Naive B cell (primary cell): ENCODE results near the gene SAMSN1. TPM values are rescaled to one million over a fixed set of nuclear protein-coding genes. Genes with fewer than 3 reads are reported as not detected.
A peak's percentile ranks its signal among the peaks of the same experiment; 100 is the strongest.

Experiments used
- ATAC-seq, 2 donors: fragments of 150-1000 bp; cut with Tn5 transposase; 2 replicates each; pipeline ENCODE4 v1.10.0; 2021; ENCODE audit warnings: low read depth in 2 of 2, mild to moderate bottlenecking in 2 of 2, moderate library complexity in 2 of 2
- DNase-seq: peaks from one replicate; pipeline ENCODE4 v3.0.0; 2022
- H3K27ac Mint-ChIP-seq, 6 donors: one replicate each; pipeline ENCODE4 v1.8.0; 2020 to 2022; ENCODE audit warnings: mild to moderate bottlenecking in 6 of 6, mixed read lengths in 6 of 6, moderate library complexity in 5 of 6, inconsistent platforms in 2 of 6
- H3K27me3 Mint-ChIP-seq, 3 donors: one replicate each; pipeline ENCODE4 v1.8.0; 2021 to 2022; ENCODE audit warnings: mixed read lengths in 3 of 3, mild to moderate bottlenecking in 1 of 3
- H3K36me3 Mint-ChIP-seq, 2 donors: one replicate each; pipeline ENCODE4 v1.8.0; 2020 to 2022; ENCODE audit warnings: mixed read lengths in 2 of 2, inconsistent platforms in 1 of 2, mild to moderate bottlenecking in 1 of 2
- H3K4me1 Mint-ChIP-seq, 3 donors: one replicate each; pipeline ENCODE4 v1.8.0; 2020 to 2022; ENCODE audit warnings: mixed read lengths in 3 of 3, inconsistent platforms in 1 of 3, mild to moderate bottlenecking in 1 of 3, moderate library complexity in 1 of 3
- H3K4me3 Mint-ChIP-seq, 8 donors: one replicate each; pipeline ENCODE4 v1.8.0; 2020 to 2022; ENCODE audit warnings: mild to moderate bottlenecking in 8 of 8, mixed read lengths in 8 of 8, moderate library complexity in 8 of 8, inconsistent platforms in 2 of 8
- H3K9me3 Mint-ChIP-seq, 7 donors: one replicate each; pipeline ENCODE4 v1.8.0; 2020 to 2022; ENCODE audit warnings: mixed read lengths in 7 of 7, mild to moderate bottlenecking in 5 of 7, inconsistent platforms in 2 of 7, moderate library complexity in 1 of 7
- polyA plus RNA-seq, 6 donors: library from polyadenylated mRNA; unstranded; fragments of 300-500 nt; fragmentation: Illumina TruSeq; gene quantifications; one replicate each; pipeline ENCODE4 v1.2.3, GENCODE V29; 2021; ENCODE audit warnings: low read depth in 6 of 6

The SAMSN1 gene
- polyA plus RNA-seq: 10 to 100 TPM in 2 of 6 donors, 1 to 10 TPM in 4; 4.0 to 19.6 (median 6.0) TPM

DNA sequence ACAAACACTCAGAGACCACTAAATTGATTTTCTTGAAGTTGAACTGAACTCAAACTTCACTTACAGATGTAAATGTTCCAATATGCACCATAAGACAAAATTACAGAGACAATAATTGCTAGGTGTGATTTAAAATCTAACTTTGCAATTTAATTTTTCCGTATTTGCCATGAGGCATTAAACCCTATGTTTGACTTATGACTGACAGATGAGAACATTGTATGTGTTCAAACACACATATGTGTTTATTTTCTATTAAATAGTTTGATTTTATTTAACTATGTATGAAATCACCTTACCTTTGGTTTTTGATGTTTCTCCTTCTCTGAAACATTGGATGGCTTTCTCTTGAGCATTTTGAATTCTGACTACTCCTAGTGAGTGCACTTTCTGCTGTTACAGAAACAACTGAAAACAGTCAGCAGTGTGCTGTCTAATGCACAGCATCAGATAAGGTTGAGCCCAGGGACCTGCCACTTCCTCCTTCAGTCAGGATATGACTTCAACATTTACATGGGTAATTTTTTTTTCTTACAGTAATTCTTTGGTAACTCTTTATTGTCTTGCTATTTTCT lies at the start of gene SAMSN1:
SAMSN1 (minus strand) TSS at position 410 of the 575 bp plus-strand sequence; CDS start at position 356, 54 bp downstream.
- DNase-seq (peak; percentile 32), ATAC-seq (peak; percentile 94)
- H3K4me3 Mint-ChIP-seq: peak within 1 kb of the TSS; percentile 77 to 96 (median 86)
- peak within 1 kb of the TSS in 5 of 6 donors; percentile 7 to 95 (median 92) for H3K27ac Mint-ChIP-seq
- H3K4me1 Mint-ChIP-seq: peaks cover 19 to 40% (median 37%) of the 10 kb centered on the region in 3 donors
- H3K9me3 Mint-ChIP-seq: no peaks in the 10 kb centered on the region
- H3K36me3 Mint-ChIP-seq: no peaks in the 10 kb centered on the region
- H3K27me3 Mint-ChIP-seq: no peaks in the 10 kb centered on the region

DNA sequence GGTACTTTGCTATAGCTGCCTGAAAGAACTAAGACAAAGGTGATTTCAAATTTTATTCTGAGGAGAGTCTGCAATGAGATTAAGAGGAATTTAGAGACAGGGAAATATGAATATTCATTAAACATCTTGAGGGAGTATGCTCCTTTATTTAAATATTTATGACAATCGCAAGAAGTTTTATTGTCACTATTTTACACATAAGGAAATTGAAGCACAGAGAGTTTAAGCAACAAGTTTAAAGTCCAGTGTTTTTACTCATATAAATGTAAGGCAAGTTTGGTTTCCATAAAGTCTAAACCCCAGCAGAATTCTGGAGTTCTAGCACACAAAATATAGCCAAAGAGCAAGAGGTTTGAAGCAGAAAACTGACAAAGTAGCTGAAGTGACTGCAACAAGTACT lies 49.3 kb upstream of the SAMSN1 start:
- ATAC-seq (no peak), DNase-seq (no peak)
- Mint-ChIP-seq H3K4me1 (no peaks in the 10 kb centered on the region), H3K27ac (no peak overlapping the region), H3K9me3 (peaks cover 4 to 16% (median 5%) of the 10 kb centered on the region in 7 donors), H3K27me3 (no peaks in the 10 kb centered on the region), H3K36me3 (no peaks in the 10 kb centered on the region), H3K4me3 (no peak overlapping the region)

- peaks cover 4 to 16% (median 5%) of the 10 kb centered on the region in 7 donors for H3K9me3 Mint-ChIP-seq
- H3K27ac Mint-ChIP-seq: no peak overlapping the region
- H3K4me1 Mint-ChIP-seq: peaks cover 0 to 4% (median 0%) of the 10 kb centered on the region in 3 donors
- peak overlapping the region in 1 of 8 donors; percentile 43 for H3K4me3 Mint-ChIP-seq
- H3K36me3 Mint-ChIP-seq: no peaks in the 10 kb centered on the region
- H3K27me3 Mint-ChIP-seq: no peaks in the 10 kb centered on the region
- DNase-seq (no peak), ATAC-seq (no peak)
Observed at GRCh38 chr21:14594967-14595366, 48.9 kb upstream of the SAMSN1 start.

DNA sequence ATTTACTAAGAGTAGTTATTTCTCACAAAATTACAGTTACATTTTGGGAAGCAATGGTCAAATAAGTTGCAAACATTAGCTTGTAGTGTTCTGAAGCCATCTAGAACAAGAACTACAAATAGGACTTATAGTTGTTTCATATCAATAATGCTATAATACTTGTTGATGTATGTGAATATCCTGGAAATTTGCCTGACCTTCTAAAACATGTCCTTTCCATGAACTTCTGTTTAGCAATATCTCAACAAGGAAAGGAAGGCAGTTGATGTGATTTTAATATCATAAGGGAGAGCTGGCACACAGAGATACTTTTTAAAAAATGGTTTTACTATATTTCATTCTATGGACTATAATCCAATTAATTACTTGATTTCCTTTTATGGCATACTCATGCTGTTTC lies 47.1 kb upstream of the SAMSN1 start:
- DNase-seq (no peak), ATAC-seq (no peak)
- Mint-ChIP-seq H3K9me3 (peaks cover 4 to 16% (median 5%) of the 10 kb centered on the region in 7 donors), H3K27me3 (no peaks in the 10 kb centered on the region), H3K4me3 (no peak overlapping the region), H3K4me1 (peaks cover 0 to 7% (median 0%) of the 10 kb centered on the region in 3 donors), H3K27ac (no peak overlapping the region), H3K36me3 (no peaks in the 10 kb centered on the region)

- no peak for DNase-seq
- Mint-ChIP-seq H3K9me3 (peaks cover 4 to 16% (median 5%) of the 10 kb centered on the region in 7 donors), H3K27ac (peak overlapping the region in 1 of 6 donors; percentile 69), H3K4me3 (no peak overlapping the region), H3K4me1 (peaks cover 0 to 7% (median 0%) of the 10 kb centered on the region in 3 donors), H3K27me3 (no peaks in the 10 kb centered on the region), H3K36me3 (no peaks in the 10 kb centered on the region)
- no peak for ATAC-seq
Observed at GRCh38 chr21:14592296-14593000, 46.3 kb upstream of the SAMSN1 start.

DNA sequence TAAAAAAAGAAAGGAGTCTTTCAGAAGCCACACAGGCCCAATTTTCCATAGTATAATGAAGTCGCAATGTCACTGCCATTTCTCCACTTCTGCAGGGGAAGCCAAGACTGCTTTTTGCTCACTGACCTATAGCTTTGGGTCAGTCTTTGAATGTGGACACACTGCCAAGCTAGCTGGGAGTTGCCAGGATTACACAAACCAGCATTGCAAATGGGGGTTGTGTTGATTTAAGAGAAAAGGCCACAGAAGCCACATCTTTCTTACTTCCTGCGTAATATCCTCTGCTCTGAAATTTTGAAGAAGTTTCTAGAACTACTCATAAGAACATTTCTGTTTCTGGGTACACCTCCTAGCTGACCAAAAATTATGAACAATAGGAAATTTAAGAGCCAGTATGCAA lies 45.8 kb upstream of the SAMSN1 start:
- H3K36me3 Mint-ChIP-seq: no peaks in the 10 kb centered on the region
- no peaks in the 10 kb centered on the region for H3K27me3 Mint-ChIP-seq
- peaks cover 0 to 7% (median 0%) of the 10 kb centered on the region in 3 donors for H3K4me1 Mint-ChIP-seq
- peaks cover 2 to 13% (median 5%) of the 10 kb centered on the region in 7 donors for H3K9me3 Mint-ChIP-seq
- no peak overlapping the region for H3K27ac Mint-ChIP-seq
- DNase-seq (no peak), ATAC-seq (no peak)
- H3K4me3 Mint-ChIP-seq: no peak overlapping the region

DNA sequence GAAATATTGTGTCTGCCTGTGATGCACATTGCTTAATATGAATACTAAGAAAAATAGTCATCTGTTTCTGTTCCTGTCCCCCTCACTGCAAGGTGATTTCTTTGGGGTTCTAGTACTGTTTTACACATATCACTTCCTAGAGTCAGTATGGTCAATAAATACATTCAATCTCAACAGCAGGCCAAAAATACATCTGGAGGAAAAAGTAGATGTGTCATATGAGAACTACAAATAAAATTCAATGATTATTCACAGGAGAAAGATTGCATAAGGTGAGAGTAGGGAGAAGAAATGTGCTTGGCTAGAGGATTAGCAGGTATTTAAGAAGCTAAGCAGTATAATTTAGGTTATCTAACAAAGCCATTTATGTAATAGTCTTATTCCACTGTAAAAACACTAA lies 45.3 kb upstream of the SAMSN1 start:
- H3K27me3 Mint-ChIP-seq: no peaks in the 10 kb centered on the region

GRCh38 chr21:14589855-14590563 lies 43.9 kb upstream of the SAMSN1 start:
- H3K36me3 Mint-ChIP-seq: no peaks in the 10 kb centered on the region
- H3K4me1 Mint-ChIP-seq: peaks cover 0 to 7% (median 0%) of the 10 kb centered on the region in 3 donors
- no peaks in the 10 kb centered on the region for H3K27me3 Mint-ChIP-seq
- ATAC-seq (peak in 1 of 2 donors; percentile 57), DNase-seq (no peak)
- peaks cover 0 to 6% (median 4%) of the 10 kb centered on the region in 7 donors for H3K9me3 Mint-ChIP-seq
- no peak overlapping the region for H3K4me3 Mint-ChIP-seq
- H3K27ac Mint-ChIP-seq: peak overlapping the region in 2 of 6 donors; percentile 3 to 39

More for the DNA sequence above, 45.3 kb upstream of the SAMSN1 start:
- Mint-ChIP-seq H3K9me3 (peaks cover 0 to 8% (median 4%) of the 10 kb centered on the region in 7 donors), H3K36me3 (no peaks in the 10 kb centered on the region), H3K4me3 (no peak overlapping the region), H3K4me1 (peaks cover 0 to 7% (median 0%) of the 10 kb centered on the region in 3 donors), H3K27ac (no peak overlapping the region)
- ATAC-seq (no peak), DNase-seq (no peak)

DNA sequence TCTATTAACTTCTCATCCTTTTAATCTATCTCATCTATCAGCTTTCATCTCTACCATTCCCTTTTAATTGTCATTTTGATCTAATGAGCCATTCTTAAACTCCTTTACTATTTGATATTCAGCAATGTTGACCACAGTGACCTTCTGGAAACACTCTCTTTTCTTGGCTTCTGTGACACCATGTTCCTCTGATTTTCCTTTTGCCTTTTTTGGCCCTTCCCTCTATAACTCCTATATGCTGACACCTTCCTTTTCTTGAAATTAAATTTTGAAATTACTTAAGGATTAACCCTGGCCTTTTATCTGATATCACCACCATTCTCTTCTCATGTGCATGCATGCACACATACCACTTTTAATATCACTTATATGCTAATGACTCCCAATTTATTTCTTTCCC lies 41.2 kb upstream of the SAMSN1 start:
- H3K27ac Mint-ChIP-seq: no peak overlapping the region
- no peaks in the 10 kb centered on the region for H3K27me3 Mint-ChIP-seq
- ATAC-seq (no peak), DNase-seq (no peak)
- H3K4me1 Mint-ChIP-seq: peaks cover 0 to 7% (median 0%) of the 10 kb centered on the region in 3 donors
- peaks cover 0 to 3% (median 0%) of the 10 kb centered on the region in 7 donors for H3K9me3 Mint-ChIP-seq
- peak overlapping the region in 1 of 8 donors; percentile 15 for H3K4me3 Mint-ChIP-seq
- H3K36me3 Mint-ChIP-seq: no peaks in the 10 kb centered on the region

DNA sequence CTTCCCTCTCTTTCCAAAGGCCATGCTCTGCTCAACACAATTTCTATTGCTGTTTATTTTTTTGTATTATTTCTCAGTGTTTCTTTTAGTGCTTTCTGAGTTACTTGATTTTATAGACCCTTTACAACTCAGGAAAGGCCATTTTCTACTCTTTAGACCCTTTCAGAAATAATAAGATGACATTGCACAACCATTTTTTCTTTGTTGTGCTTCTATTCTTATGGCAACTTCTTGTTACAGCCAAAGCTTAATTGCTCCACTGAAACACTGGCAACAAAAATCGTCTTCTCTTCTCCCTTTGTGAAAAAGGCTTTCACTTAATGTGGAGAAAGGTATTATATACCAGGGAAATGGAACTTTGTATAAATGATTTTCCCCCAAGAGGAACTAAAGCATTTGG lies 39.0 kb upstream of the SAMSN1 start:
- Mint-ChIP-seq H3K4me3 (no peak overlapping the region), H3K27me3 (no peaks in the 10 kb centered on the region), H3K36me3 (no peaks in the 10 kb centered on the region), H3K4me1 (peaks cover 0 to 5% (median 0%) of the 10 kb centered on the region in 3 donors), H3K27ac (no peak overlapping the region), H3K9me3 (peaks cover 0 to 3% (median 0%) of the 10 kb centered on the region in 7 donors)
- no peak for ATAC-seq
- no peak for DNase-seq

DNA sequence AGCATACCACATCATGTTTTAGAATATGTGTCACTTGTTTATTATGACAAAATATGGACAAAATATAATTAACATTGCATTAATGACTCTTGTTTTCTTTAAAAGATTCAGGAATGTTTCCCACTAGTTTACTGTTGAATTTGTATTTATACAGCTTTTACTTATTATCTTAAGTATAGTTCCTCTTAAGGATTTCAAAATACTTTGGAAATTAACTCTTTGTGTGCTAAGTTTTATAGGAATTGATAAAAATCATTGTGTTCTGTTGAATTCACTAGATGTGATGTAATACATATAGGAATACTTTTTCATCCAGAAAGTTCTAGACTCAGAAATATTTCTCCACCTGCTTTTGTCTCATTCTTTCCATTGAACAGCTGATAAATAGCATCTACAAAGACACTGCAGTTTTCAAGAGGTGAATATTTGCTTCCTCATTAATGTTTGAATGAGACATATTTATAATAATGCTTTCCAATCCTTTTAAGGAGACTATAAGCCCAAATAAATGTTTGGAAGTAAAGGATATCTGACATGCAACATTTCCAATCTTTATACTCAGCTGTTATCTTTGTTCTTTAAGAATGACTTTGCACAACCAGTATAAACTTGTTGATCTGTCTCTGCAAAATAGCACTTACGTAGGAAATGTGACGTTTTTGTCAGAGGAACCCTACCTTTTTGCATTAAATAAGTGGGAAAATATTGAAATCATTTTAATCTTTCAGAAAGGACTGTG lies 38.4 kb upstream of the SAMSN1 start:
- no peaks in the 10 kb centered on the region for H3K36me3 Mint-ChIP-seq
- H3K4me1 Mint-ChIP-seq: no peaks in the 10 kb centered on the region
- peak overlapping the region in 1 of 6 donors; percentile 19 for H3K27ac Mint-ChIP-seq
- H3K4me3 Mint-ChIP-seq: no peak overlapping the region
- ATAC-seq (no peak), DNase-seq (no peak)
- no peaks in the 10 kb centered on the region for H3K27me3 Mint-ChIP-seq
- peaks cover 0 to 3% (median 0%) of the 10 kb centered on the region in 7 donors for H3K9me3 Mint-ChIP-seq

DNA sequence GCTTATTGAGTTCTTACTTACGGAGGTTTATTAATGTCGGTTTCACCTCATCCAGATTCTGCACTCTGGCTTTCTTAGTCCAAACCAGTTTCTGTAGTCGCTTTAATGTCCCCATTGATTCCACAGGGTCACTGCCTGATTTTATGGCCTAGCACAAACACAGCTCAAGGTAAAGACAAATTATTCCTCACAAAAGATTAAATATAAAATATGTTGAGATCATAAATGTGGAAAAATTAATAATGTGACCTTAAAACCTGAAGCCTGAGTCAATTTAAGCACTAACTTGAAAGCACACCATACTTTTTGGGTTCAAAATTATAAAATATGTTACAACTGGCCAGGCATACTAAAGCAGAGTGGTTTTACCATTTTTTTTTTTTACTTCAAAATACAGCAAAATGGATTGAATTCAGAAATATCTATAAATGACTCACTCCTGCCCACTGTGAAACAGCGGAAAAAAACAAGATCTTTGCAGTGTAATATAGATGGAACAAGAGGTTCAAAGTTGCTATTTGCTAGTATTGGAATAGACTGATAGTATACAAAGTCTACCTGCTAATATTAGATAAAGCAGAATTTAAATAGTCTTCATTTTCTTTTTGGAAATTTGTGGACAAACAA lies 37.6 kb upstream of the SAMSN1 start:
- H3K4me1 Mint-ChIP-seq: no peaks in the 10 kb centered on the region
- peaks cover 0 to 3% (median 0%) of the 10 kb centered on the region in 7 donors for H3K9me3 Mint-ChIP-seq
- H3K4me3 Mint-ChIP-seq: no peak overlapping the region
- no peaks in the 10 kb centered on the region for H3K27me3 Mint-ChIP-seq
- no peaks in the 10 kb centered on the region for H3K36me3 Mint-ChIP-seq
- ATAC-seq (no peak), DNase-seq (no peak)
- peak overlapping the region in 1 of 6 donors; percentile 19 for H3K27ac Mint-ChIP-seq
